C4-2B (cell line): ENCODE measurements around the gene USP32.

ENCODE experiments used
- ZFX ChIP-seq: fragments of 450-650 bp; IDR thresholded peaks from 2 replicates; pipeline ENCODE4 v1.6.1; 2017
- TF ChIP-seq, protein P1 (sequence below): fragments of 450-650 bp; conservative IDR thresholded peaks from 2 replicates; pipeline ENCODE4 v1.5.1; 2017; ENCODE audit warnings: mild to moderate bottlenecking

DNA sequence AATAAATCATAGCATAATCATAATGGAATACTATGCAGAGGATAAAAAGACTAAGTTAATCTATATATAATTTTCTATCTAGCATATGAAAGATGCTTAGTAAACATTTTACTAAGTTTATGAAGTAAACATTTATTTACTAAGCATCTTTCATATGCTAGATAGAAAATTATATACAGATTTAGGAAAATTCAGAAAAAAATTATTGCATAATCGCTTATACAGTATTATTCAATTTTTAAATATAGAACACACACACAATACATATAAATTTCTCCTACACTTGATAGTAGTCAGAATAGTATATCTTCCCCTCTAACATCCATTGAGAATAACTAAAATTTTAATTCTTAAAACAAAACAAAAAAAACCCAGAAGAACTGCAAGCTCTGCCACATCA, 131.4 kb downstream of the USP32 start:
- TF ChIP-seq, protein P1, sequence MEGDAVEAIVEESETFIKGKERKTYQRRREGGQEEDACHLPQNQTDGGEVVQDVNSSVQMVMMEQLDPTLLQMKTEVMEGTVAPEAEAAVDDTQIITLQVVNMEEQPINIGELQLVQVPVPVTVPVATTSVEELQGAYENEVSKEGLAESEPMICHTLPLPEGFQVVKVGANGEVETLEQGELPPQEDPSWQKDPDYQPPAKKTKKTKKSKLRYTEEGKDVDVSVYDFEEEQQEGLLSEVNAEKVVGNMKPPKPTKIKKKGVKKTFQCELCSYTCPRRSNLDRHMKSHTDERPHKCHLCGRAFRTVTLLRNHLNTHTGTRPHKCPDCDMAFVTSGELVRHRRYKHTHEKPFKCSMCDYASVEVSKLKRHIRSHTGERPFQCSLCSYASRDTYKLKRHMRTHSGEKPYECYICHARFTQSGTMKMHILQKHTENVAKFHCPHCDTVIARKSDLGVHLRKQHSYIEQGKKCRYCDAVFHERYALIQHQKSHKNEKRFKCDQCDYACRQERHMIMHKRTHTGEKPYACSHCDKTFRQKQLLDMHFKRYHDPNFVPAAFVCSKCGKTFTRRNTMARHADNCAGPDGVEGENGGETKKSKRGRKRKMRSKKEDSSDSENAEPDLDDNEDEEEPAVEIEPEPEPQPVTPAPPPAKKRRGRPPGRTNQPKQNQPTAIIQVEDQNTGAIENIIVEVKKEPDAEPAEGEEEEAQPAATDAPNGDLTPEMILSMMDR = no peak
- no peak for TF ChIP-seq ZFX
